HCT116 (cell line): ENCODE measurements around the gene LYRM1. TPM values are rescaled to one million over a fixed set of nuclear protein-coding genes. Genes with fewer than 3 reads are reported as not detected.

Source experiments
- ATAC-seq: fragments of 200-7000 bp; cut with Tn5 transposase; 2 replicates; pipeline ENCODE4 v1.9.1; 2020; ENCODE audit warnings: mild to moderate bottlenecking, moderate library complexity
- BruUV-seq: library from RNA; stranded (reverse); fragments of 400-500 nt; replicated peaks from 2 replicates; lab custom pipeline; 2021; lab: Mats Ljungman, UMichigan
- CTCF ChIA-PET: fragments of 300-600 bp; sonication (Branson Sonifier 250); formaldehyde crosslinking; loops from one replicate; lab custom pipeline; 2021; ENCODE audit warnings: antibody characterized with exemption; lab: Charles Lee
- POLR2A ChIA-PET: fragments of 300-600, 350-600 bp; sonication (Branson Sonifier 250); formaldehyde crosslinking; loops from one replicate; lab custom pipeline; 2021; ENCODE audit warnings: antibody characterized with exemption; lab: Charles Lee
- RAD21 ChIA-PET, 2 experiments: fragments of 300-600 bp; sonication (Branson Sonifier 250); formaldehyde crosslinking; loops; one replicate each; lab custom pipeline; 2023; ENCODE audit warnings: low total read pairs in 2 of 2; ENCODE audit not compliant: uncharacterized antibody in 2 of 2, unreplicated experiment in 2 of 2, low non-redundant PET in 1 of 2; lab: Charles Lee
- DNase-seq: peaks from one replicate; pipeline ENCODE4 v3.0.0-alpha.2; 2010; ENCODE audit warnings: low read depth, low spot score
- H2AFZ ChIP-seq: fragments of 200-600 bp; shearing (Covaris generic), sonication (generic); 2 replicates; pipeline ENCODE4 v1.6.1; 2017; ENCODE audit warnings: low read depth, mixed run types, mixed read lengths, antibody characterized with exemption, low read length; ENCODE audit not compliant: poor library complexity, severe bottlenecking
- H3K27ac ChIP-seq: 2 replicates; pipeline ENCODE4 v1.5.1; 2012; ENCODE audit warnings: low read depth, low read length
- H3K27me3 ChIP-seq: fragments of 200-600 bp; sonication (generic); 2 replicates; pipeline ENCODE4 v1.6.1; 2016; ENCODE audit warnings: mixed run types, low read length, mixed read lengths; ENCODE audit not compliant: insufficient read depth
- H3K36me3 ChIP-seq, 2 experiments: fragments of 200-500 bp in 1 of 2; fragments of 200-600 bp in 1 of 2; sonication (Bioruptor generic) in 1 of 2; sonication (generic) in 1 of 2; 2 replicates each; pipeline versions ENCODE4 v1.5.1 to v1.6.1; 2014 to 2016; ENCODE audit warnings: low read length in 2 of 2, inconsistent platforms in 1 of 2, mixed read lengths in 1 of 2, mixed run types in 1 of 2; ENCODE audit not compliant: insufficient read depth in 2 of 2, control insufficient read depth in 1 of 2
- H3K4me1 ChIP-seq, 2 experiments: fragments of 200-600 bp in 1 of 2; sonication (generic) in 1 of 2; 2 replicates each; pipeline versions ENCODE4 v1.5.1 to v1.6.1; 2012 to 2017; ENCODE audit warnings: low read length in 2 of 2, inconsistent platforms in 1 of 2, mild to moderate bottlenecking in 1 of 2, mixed read lengths in 1 of 2, mixed run types in 1 of 2, moderate library complexity in 1 of 2; ENCODE audit not compliant: insufficient read depth in 2 of 2, control insufficient read depth in 1 of 2
- H3K4me2 ChIP-seq: fragments of 200-600 bp; sonication (generic); 2 replicates; pipeline ENCODE4 v1.6.1; 2017; ENCODE audit warnings: mixed run types, low read length, mixed read lengths
- H3K4me3 ChIP-seq, 2 experiments: fragments of 200-600 bp in 1 of 2; sonication (generic) in 1 of 2; replicated peaks in 1 of 2; 2 replicates each; pipeline ENCODE4 v1.5.1; 2011 to 2016; ENCODE audit warnings: low read length in 2 of 2, control low read depth in 1 of 2, low read depth in 1 of 2, mild to moderate bottlenecking in 1 of 2, mixed read lengths in 1 of 2, mixed run types in 1 of 2
- H3K79me2 ChIP-seq: fragments of 200-600 bp; sonication (generic); 2 replicates; pipeline ENCODE4 v1.6.1; 2017; ENCODE audit warnings: mild to moderate bottlenecking, mixed run types, low read length, moderate library complexity, mixed read lengths; ENCODE audit not compliant: insufficient read depth
- H3K9ac ChIP-seq: fragments of 200-600 bp; sonication (generic); 2 replicates; pipeline ENCODE4 v1.6.1; 2016; ENCODE audit warnings: low read length, mixed read lengths
- H3K9me2 ChIP-seq: fragments of 200-600 bp; sonication (generic), shearing (Covaris generic); 2 replicates; pipeline ENCODE4 v1.6.1; 2017; ENCODE audit warnings: mixed run types, mild to moderate bottlenecking, moderate library complexity; ENCODE audit not compliant: insufficient read depth
- H3K9me3 ChIP-seq, 2 experiments: fragments of 200-500 bp in 1 of 2; fragments of 200-600 bp in 1 of 2; sonication (Bioruptor generic) in 1 of 2; sonication (generic) in 1 of 2; 2 replicates each; pipeline ENCODE4 v1.6.1; 2014 to 2017; ENCODE audit warnings: low read length in 2 of 2, mixed read lengths in 2 of 2, inconsistent platforms in 1 of 2, low read depth in 1 of 2, mild to moderate bottlenecking in 1 of 2, mixed run types in 1 of 2, moderate library complexity in 1 of 2; ENCODE audit not compliant: control insufficient read depth in 1 of 2, insufficient read depth in 1 of 2
- H4K20me1 ChIP-seq: fragments of 200-600 bp; sonication (generic), shearing (Covaris generic); 2 replicates; pipeline ENCODE4 v1.6.1; 2017; ENCODE audit warnings: mixed run types, mild to moderate bottlenecking, moderate library complexity; ENCODE audit not compliant: insufficient read depth
- CEBPB ChIP-seq: IDR thresholded peaks from 2 replicates; pipeline ENCODE4 v1.6.1; 2012; ENCODE audit warnings: low read depth
- ELF1 ChIP-seq: IDR thresholded peaks from 2 replicates; pipeline ENCODE4 v1.6.1; 2012; ENCODE audit warnings: low read depth, borderline replicate concordance
- EZH2phosphoT487 ChIP-seq: fragments of 200-600 bp; IDR thresholded peaks from 2 replicates; pipeline ENCODE4 v1.6.1; 2018; ENCODE audit warnings: antibody characterized with exemption, borderline replicate concordance
- FOSL1 ChIP-seq: IDR thresholded peaks from 2 replicates; pipeline ENCODE4 v1.6.1; 2012; ENCODE audit warnings: low read depth
- POLR2A ChIP-seq: IDR thresholded peaks from 2 replicates; pipeline ENCODE4 v1.7.0; 2011; ENCODE audit warnings: borderline replicate concordance; ENCODE audit not compliant: insufficient read depth, insufficient read length; ENCODE audit errors: extremely low read depth
- POLR2AphosphoS5 ChIP-seq: IDR thresholded peaks from 2 replicates; pipeline ENCODE4 v1.6.1; 2011; ENCODE audit warnings: mild to moderate bottlenecking, low read depth, low read length, moderate library complexity
- SIN3A ChIP-seq: IDR thresholded peaks from 2 replicates; pipeline ENCODE4 v1.6.1; 2012; ENCODE audit warnings: low read depth
- SP1 ChIP-seq: IDR thresholded peaks from 2 replicates; pipeline ENCODE4 v1.6.1; 2012; ENCODE audit warnings: low read depth
- SRF ChIP-seq: IDR thresholded peaks from 2 replicates; pipeline ENCODE4 v1.6.1; 2012; ENCODE audit warnings: low read depth
- TCF7L2 ChIP-seq: IDR thresholded peaks from 2 replicates; pipeline ENCODE4 v1.7.0; 2011; ENCODE audit warnings: borderline replicate concordance, inconsistent platforms; ENCODE audit not compliant: insufficient read depth, insufficient read length; ENCODE audit errors: extremely low read depth
- YY1 ChIP-seq: IDR thresholded peaks from 2 replicates; pipeline ENCODE4 v1.6.1; 2011; ENCODE audit warnings: low read length, low read depth, moderate library complexity, mild to moderate bottlenecking; ENCODE audit not compliant: insufficient replicate concordance; ENCODE audit errors: extremely low read depth
- ZNF274 ChIP-seq: fragments of 200-500 bp; sonication (Bioruptor generic); IDR thresholded peaks from 2 replicates; pipeline ENCODE4 v1.6.1; 2014; ENCODE audit warnings: mild to moderate bottlenecking, low read depth, low read length, inconsistent platforms
- intact Hi-C: fragments of 100-400 bp; cut with micrococcal nuclease; formaldehyde crosslinking; loops from 2 replicates; pipeline ENCODE4 v1.10.0; 2022
- total RNA-seq: library from RNA; stranded (reverse); gene quantifications from one replicate; pipeline ENCODE4 v1.2.1, GENCODE V29; 2021; ENCODE audit not compliant: unreplicated experiment
- TF ChIP-seq, protein P1 (sequence below): IDR thresholded peaks from 2 replicates; pipeline ENCODE4 v1.6.1; 2012
- TF ChIP-seq, protein P2 (sequence below), 3 experiments: fragments of 200-600 bp in 1 of 3; sonication (generic) in 1 of 3; IDR thresholded peaks in 2 of 3; conservative IDR thresholded peaks in 1 of 3; 2 replicates each; pipeline ENCODE4 v1.5.1; 2012 to 2017; ENCODE audit warnings: low read depth in 2 of 3, low read length in 2 of 3, antibody characterized with exemption in 1 of 3, borderline replicate concordance in 1 of 3, control low read depth in 1 of 3, mild to moderate bottlenecking in 1 of 3, mixed read lengths in 1 of 3, mixed run types in 1 of 3, moderate library complexity in 1 of 3; ENCODE audit not compliant: insufficient read depth in 1 of 3
- TF ChIP-seq, protein P3 (sequence below): IDR thresholded peaks from 2 replicates; pipeline ENCODE4 v1.6.1; 2012; ENCODE audit warnings: low read depth
- TF ChIP-seq, protein P4 (sequence below): IDR thresholded peaks from 2 replicates; pipeline ENCODE4 v1.6.1; 2012

Gene LYRM1
- total RNA-seq, 1 experiment from 2014 or later = 26.7 TPM

DNA sequence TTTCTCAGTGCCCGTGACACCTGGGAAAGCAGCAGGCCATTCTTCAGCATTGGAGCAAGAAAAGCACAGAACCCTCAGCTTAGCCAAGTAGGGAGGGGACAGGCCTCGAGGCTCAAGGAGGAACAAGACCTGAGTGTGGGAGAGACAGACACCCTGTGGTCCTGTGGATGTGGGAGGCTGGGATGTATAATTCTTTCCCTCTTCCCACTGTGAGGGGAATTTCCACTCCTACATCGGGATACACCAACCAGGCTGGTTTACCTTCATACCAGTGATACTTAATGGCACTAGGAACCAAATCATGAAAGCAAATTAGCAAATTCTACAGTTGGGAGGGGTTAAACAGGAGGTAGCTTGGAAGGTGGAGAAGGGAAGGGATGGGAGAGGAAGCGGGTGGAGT, 41.7 kb downstream of the LYRM1 start:
- Histone ChIP-seq H3K9me2 (no peaks in the 10 kb centered on the region), H3K4me3 (no peak overlapping the region), H3K79me2 (no peaks in the 10 kb centered on the region), H3K4me1 (peaks cover 3 to 18% of the 10 kb centered on the region in 2 experiments; a peak in 3 of 4 replicates), H3K27me3 (no peaks in the 10 kb centered on the region), H3K9ac (no peak overlapping the region), H3K27ac (no peak overlapping the region), H4K20me1 (no peaks in the 10 kb centered on the region)
- CTCF ChIA-PET = no interaction called here
- intact Hi-C loops = no loop called here
- ATAC-seq = no peak
- TF ChIP-seq ZNF274 = no peak
- no peak for TF ChIP-seq ELF1
- TF ChIP-seq POLR2A = no peak
- TF ChIP-seq EZH2phosphoT487 = no peak
- TF ChIP-seq POLR2AphosphoS5 = no peak
- TF ChIP-seq, protein P1, sequence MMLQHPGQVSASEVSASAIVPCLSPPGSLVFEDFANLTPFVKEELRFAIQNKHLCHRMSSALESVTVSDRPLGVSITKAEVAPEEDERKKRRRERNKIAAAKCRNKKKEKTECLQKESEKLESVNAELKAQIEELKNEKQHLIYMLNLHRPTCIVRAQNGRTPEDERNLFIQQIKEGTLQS = no peak
- no peak for TF ChIP-seq SRF
- TF ChIP-seq, protein P2, sequence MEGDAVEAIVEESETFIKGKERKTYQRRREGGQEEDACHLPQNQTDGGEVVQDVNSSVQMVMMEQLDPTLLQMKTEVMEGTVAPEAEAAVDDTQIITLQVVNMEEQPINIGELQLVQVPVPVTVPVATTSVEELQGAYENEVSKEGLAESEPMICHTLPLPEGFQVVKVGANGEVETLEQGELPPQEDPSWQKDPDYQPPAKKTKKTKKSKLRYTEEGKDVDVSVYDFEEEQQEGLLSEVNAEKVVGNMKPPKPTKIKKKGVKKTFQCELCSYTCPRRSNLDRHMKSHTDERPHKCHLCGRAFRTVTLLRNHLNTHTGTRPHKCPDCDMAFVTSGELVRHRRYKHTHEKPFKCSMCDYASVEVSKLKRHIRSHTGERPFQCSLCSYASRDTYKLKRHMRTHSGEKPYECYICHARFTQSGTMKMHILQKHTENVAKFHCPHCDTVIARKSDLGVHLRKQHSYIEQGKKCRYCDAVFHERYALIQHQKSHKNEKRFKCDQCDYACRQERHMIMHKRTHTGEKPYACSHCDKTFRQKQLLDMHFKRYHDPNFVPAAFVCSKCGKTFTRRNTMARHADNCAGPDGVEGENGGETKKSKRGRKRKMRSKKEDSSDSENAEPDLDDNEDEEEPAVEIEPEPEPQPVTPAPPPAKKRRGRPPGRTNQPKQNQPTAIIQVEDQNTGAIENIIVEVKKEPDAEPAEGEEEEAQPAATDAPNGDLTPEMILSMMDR (IDR thresholded peaks at IDR 0.05 in 2 of 3, conservative IDR thresholded peaks at IDR 0.05 in 1 of 3; ENCODE audit: borderline replicate concordance in 1 of 3, insufficient read depth in 1 of 3, low read depth in 2 of 3, low read length in 2 of 3) = no peak
- TF ChIP-seq, protein P3, sequence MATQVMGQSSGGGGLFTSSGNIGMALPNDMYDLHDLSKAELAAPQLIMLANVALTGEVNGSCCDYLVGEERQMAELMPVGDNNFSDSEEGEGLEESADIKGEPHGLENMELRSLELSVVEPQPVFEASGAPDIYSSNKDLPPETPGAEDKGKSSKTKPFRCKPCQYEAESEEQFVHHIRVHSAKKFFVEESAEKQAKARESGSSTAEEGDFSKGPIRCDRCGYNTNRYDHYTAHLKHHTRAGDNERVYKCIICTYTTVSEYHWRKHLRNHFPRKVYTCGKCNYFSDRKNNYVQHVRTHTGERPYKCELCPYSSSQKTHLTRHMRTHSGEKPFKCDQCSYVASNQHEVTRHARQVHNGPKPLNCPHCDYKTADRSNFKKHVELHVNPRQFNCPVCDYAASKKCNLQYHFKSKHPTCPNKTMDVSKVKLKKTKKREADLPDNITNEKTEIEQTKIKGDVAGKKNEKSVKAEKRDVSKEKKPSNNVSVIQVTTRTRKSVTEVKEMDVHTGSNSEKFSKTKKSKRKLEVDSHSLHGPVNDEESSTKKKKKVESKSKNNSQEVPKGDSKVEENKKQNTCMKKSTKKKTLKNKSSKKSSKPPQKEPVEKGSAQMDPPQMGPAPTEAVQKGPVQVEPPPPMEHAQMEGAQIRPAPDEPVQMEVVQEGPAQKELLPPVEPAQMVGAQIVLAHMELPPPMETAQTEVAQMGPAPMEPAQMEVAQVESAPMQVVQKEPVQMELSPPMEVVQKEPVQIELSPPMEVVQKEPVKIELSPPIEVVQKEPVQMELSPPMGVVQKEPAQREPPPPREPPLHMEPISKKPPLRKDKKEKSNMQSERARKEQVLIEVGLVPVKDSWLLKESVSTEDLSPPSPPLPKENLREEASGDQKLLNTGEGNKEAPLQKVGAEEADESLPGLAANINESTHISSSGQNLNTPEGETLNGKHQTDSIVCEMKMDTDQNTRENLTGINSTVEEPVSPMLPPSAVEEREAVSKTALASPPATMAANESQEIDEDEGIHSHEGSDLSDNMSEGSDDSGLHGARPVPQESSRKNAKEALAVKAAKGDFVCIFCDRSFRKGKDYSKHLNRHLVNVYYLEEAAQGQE = no peak
- TF ChIP-seq, protein P4, sequence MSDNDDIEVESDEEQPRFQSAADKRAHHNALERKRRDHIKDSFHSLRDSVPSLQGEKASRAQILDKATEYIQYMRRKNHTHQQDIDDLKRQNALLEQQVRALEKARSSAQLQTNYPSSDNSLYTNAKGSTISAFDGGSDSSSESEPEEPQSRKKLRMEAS = no peak
- no peak for TF ChIP-seq SP1
- TF ChIP-seq CEBPB = no peak
- no peak for TF ChIP-seq YY1
- TF ChIP-seq FOSL1 = no peak
- no peak for TF ChIP-seq SIN3A
- TF ChIP-seq TCF7L2 = no peak
- TF ChIP-seq, all 23 proteins: peak for 0
- H2AFZ ChIP-seq = no peak overlapping the region
- H3K9me3 ChIP-seq = no peaks in the 10 kb centered on the region
- POLR2A ChIA-PET = no interaction called here
- no peak overlapping the region for H3K4me2 ChIP-seq
- H3K36me3 ChIP-seq = no peaks in the 10 kb centered on the region
- RAD21 ChIA-PET = no interaction called here
- no peak for DNase-seq
- no TSS peak for BruUV-seq
